K562 (cell line): ENCODE results near the gene IFITM2. TPM values are rescaled to one million over a fixed set of nuclear protein-coding genes. Genes with fewer than 3 reads are reported as not detected.

ENCODE experiments used
- ATAC-seq: fragments of 200-7000 bp; cut with Tn5 transposase; 3 replicates; pipeline ENCODE4 v1.9.1; 2020; ENCODE audit warnings: moderate library complexity
- BruUV-seq: library from RNA; stranded (reverse); fragments of 400-500 nt; replicated peaks from 2 replicates; lab custom pipeline; 2021; lab: Mats Ljungman, UMichigan
- CTCF ChIA-PET: fragments of 300-600 bp; formaldehyde crosslinking; extraction: SDS; loops from one replicate; lab custom pipeline; 2021; ENCODE audit warnings: low intra/inter-chr PET ratio; lab: Yijun Ruan, JAX
- POLR2A ChIA-PET: fragments of 300-600, 350-650 bp; sonication (Branson Sonifier 250); formaldehyde crosslinking; extraction: SDS; loops from one replicate; lab custom pipeline; 2021; ENCODE audit warnings: antibody characterized with exemption, inconsistent platforms; lab: Yijun Ruan, JAX
- DNase-seq, 4 experiments: peaks; one replicate each; pipeline versions ENCODE4 v3.0.0 to v3.0.0-alpha.2; 2011 to 2018; ENCODE audit warnings: low spot score in 3 of 4, mixed read lengths in 3 of 4; ENCODE audit errors: extremely low read depth in 1 of 4
- FAIRE-seq: peaks from 2 replicates; lab custom pipeline; 2011; peaks lifted over from hg19 to GRCh38; lab: Jason Lieb, UNC
- H2AFZ ChIP-seq: 2 replicates; pipeline ENCODE4 v1.6.0; 2011; ENCODE audit warnings: low read depth, low read length, control low read depth, inconsistent platforms
- H3K27ac ChIP-seq: fragments of 200-600 bp; 3 replicates; pipeline ENCODE4 v1.8.0; 2011; ENCODE audit warnings: low read depth, mild to moderate bottlenecking, control low read depth, inconsistent platforms, low read length, moderate library complexity, mixed read lengths; ENCODE audit errors: extremely low read depth
- H3K27me3 ChIP-seq, 2 experiments: fragments of 300-600 bp in 1 of 2; 2 replicates in 1 of 2; 3 replicates in 1 of 2; pipeline versions ENCODE4 v1.6.0 to v1.8.0; 2011; ENCODE audit warnings: inconsistent platforms in 2 of 2, low read length in 2 of 2, mild to moderate bottlenecking in 1 of 2, mixed read lengths in 1 of 2, moderate library complexity in 1 of 2; ENCODE audit not compliant: control insufficient read depth in 2 of 2, insufficient read depth in 2 of 2
- H3K36me3 ChIP-seq: fragments of 300-600 bp; 3 replicates; pipeline ENCODE4 v1.8.0; 2011; ENCODE audit warnings: mild to moderate bottlenecking, low read length, inconsistent platforms; ENCODE audit not compliant: control insufficient read depth, insufficient read depth
- H3K4me1 ChIP-seq, 2 experiments: fragments of 200-600 bp in 1 of 2; replicated peaks in 1 of 2; 2 replicates in 1 of 2; 3 replicates in 1 of 2; pipeline versions ENCODE4 v1.5.1 to v1.8.0; 2011; ENCODE audit warnings: inconsistent platforms in 2 of 2, low read length in 2 of 2, mild to moderate bottlenecking in 1 of 2, mixed read lengths in 1 of 2, moderate library complexity in 1 of 2; ENCODE audit not compliant: control insufficient read depth in 2 of 2, insufficient read depth in 2 of 2
- H3K4me2 ChIP-seq: 2 replicates; pipeline ENCODE4 v1.6.1; 2011; ENCODE audit warnings: low read length, control low read depth, inconsistent platforms, mixed read lengths; ENCODE audit not compliant: insufficient read depth
- H3K4me3 ChIP-seq: fragments of 200-600 bp; sonication (generic), shearing (Covaris generic); 2 replicates; pipeline ENCODE4 v1.5.1; 2016; ENCODE audit warnings: control low read depth, inconsistent platforms
- H3K79me2 ChIP-seq: fragments of 200-600 bp; 3 replicates; pipeline ENCODE4 v1.8.0; 2011; ENCODE audit warnings: low read length, inconsistent platforms; ENCODE audit not compliant: control insufficient read depth, insufficient read depth
- H3K9ac ChIP-seq, 2 experiments: 2 replicates each; pipeline versions ENCODE4 v1.6.0 to v1.6.1; 2011; ENCODE audit warnings: low read depth in 2 of 2, low read length in 2 of 2, control low read depth in 1 of 2, inconsistent platforms in 1 of 2, mild to moderate bottlenecking in 1 of 2, mixed read lengths in 1 of 2; ENCODE audit not compliant: insufficient read depth in 1 of 2
- H3K9me1 ChIP-seq: one replicate; pipeline ENCODE4 v1.6.0; 2011; ENCODE audit warnings: inconsistent platforms, mild to moderate bottlenecking, low read length, moderate library complexity; ENCODE audit not compliant: control insufficient read depth, insufficient read depth
- H3K9me3 ChIP-seq: replicated peaks from 2 replicates; pipeline ENCODE4 v1.5.1; 2011; ENCODE audit warnings: low read depth, low read length, inconsistent platforms; ENCODE audit not compliant: control insufficient read depth, insufficient read depth
- H4K20me1 ChIP-seq: replicated peaks from 2 replicates; pipeline ENCODE4 v1.6.1; 2011; ENCODE audit warnings: low read length, inconsistent platforms, mixed read lengths; ENCODE audit not compliant: control insufficient read depth, insufficient read depth
- BDP1 ChIP-seq: IDR thresholded peaks from 3 replicates; pipeline ENCODE4 v1.6.1; 2011; ENCODE audit not compliant: insufficient read length, insufficient read depth
- MAFG ChIP-seq: fragments of 450-650 bp; conservative IDR thresholded peaks from 2 replicates; pipeline ENCODE4 v1.6.1; 2016; ENCODE audit warnings: missing genetic modification characterization, missing compliant biosample characterization
- TFE3 ChIP-seq: fragments of 450-650 bp; formaldehyde crosslinking; IDR thresholded peaks from 2 replicates; pipeline ENCODE4 v1.4.0; 2020; ENCODE audit warnings: mild to moderate bottlenecking, mixed read lengths
- TOE1 ChIP-seq, 2 experiments: fragments of 450-650 bp in 1 of 2; sonication (generic) in 1 of 2; formaldehyde crosslinking in 1 of 2; IDR thresholded peaks; 2 replicates each; pipeline versions ENCODE4 v1.7.1 to v1.8.0; 2016 to 2022; ENCODE audit warnings: borderline replicate concordance in 2 of 2, mild to moderate bottlenecking in 2 of 2, antibody characterized with exemption in 1 of 2, inconsistent platforms in 1 of 2, low read depth in 1 of 2, missing genetic modification reagents in 1 of 2, moderate library complexity in 1 of 2
- WGBS: fragments of 100-300 bp; shearing (Covaris generic); methylation state at CpG from one replicate; pipeline ENCODE4 v1.1.6; 2016; ENCODE audit warnings: low coverage, mixed read lengths; ENCODE audit not compliant: insufficient coverage; ENCODE audit errors: missing lambda C conversion rate; 5-methylcytosine and 5-hydroxymethylcytosine counted together
- in situ Hi-C: fragments of 300-500 bp; cut with MboI; formaldehyde crosslinking; loops from 4 replicates; pipeline ENCODE4 v1.15.0; 2018; ENCODE audit warnings: inconsistent platforms, mixed read lengths
- intact Hi-C: fragments of 100-400 bp; cut with micrococcal nuclease; formaldehyde crosslinking; loops from 2 replicates; pipeline ENCODE4 v1.14.2; 2022
- polyA plus RNA-seq, 8 experiments: library from polyadenylated mRNA; depleted of rRNA in 4 of 8; stranded (reverse) in 5 of 8; unstranded in 3 of 8; fragments of >200 nt; fragmentation: Nextera tagmentation in 2 of 8; fragmentation: Illumina TruSeq in 1 of 8; extraction: Ambion mirVana in 2 of 8; extraction: Trizol in 1 of 8; gene quantifications; 2 replicates each; pipeline versions ENCODE4 v1.2.1 to v1.2.3, GENCODE V29; 2011 to 2014; ENCODE audit warnings: inconsistent platforms in 1 of 8, missing spikeins in 1 of 8
- total RNA-seq, 7 experiments: library from RNA; depleted of rRNA in 6 of 7; stranded (reverse); fragments of >200 nt in 6 of 7; fragmentation: Illumina TruSeq in 2 of 7; extraction: Trizol in 2 of 7; gene quantifications; 2 replicates each; pipeline versions ENCODE4 v1.2.1 to v1.2.3, GENCODE V29; 2011 to 2021; ENCODE audit warnings: low replicate concordance in 1 of 7

The IFITM2 gene
- total and polyA plus RNA-seq, 9 of the 15 experiments (the other 6 are each of a cell fraction or from before 2014, with no cell fraction given), result 52.8 to 4,872 (median 356) TPM

- Histone ChIP-seq H3K79me2 (peaks cover 21% of the 10 kb centered on the region), H2AFZ (peak overlapping the region; percentile 84), H3K27ac (peak overlapping the region; percentile 36; the same call in 2 of the 3 replicates), H3K27me3 (no peaks in the 10 kb centered on the region), H3K36me3 (0 out of 3 replicates have a peak, but pooled peaks cover 3% of the 10 kb centered on the region), H3K9me1 (no peaks in the 10 kb centered on the region), H3K4me1 (peaks cover 19 to 37% of the 10 kb centered on the region in 2 experiments), H3K9ac (peak overlapping the region; percentile 19 to 37; a peak in 1 of 4 replicates), H4K20me1 (no peaks in the 10 kb centered on the region), H3K4me2 (no peak overlapping the region), H3K9me3 (no peaks in the 10 kb centered on the region; the same call in 1 of the 2 replicates), H3K4me3 (no peak overlapping the region)
- ATAC-seq, result no peak
- WGBS, result 78% methylated on average over 10 of the region's 10 CpGs
- no peak for TF ChIP-seq MAFG
- TF ChIP-seq TOE1 (IDR thresholded peaks at IDR 0.05; ENCODE audit: borderline replicate concordance), result 0 out of 2 replicates have a peak, but pooled peaks have one; percentile 15
- TF ChIP-seq TOE1 (CRISPR knock-in tag; IDR thresholded peaks at IDR 0.05; ENCODE audit: borderline replicate concordance, low read depth), result no peak
- no peak for TF ChIP-seq BDP1
- TF ChIP-seq TFE3 (CRISPR knock-in tag), result peak; percentile 64
- FAIRE-seq, result no peak
- ChIA-PET POLR2A (interaction anchor here (0.9 to 2.1 kb wide), 5 partner anchors 9 to 200 kb away, joined by 3 to 10 read pairs (median 5); partner anchors contain the start of genes BET1L and RIC8A), CTCF (no interaction called here)
- in situ Hi-C loops (no loop called here), intact Hi-C loops (loop anchor here (2.0 kb wide), 1 partner anchor 49 kb away; no protein-coding TSS in a partner anchor)
- no TSS peak for BruUV-seq
- DNase-seq, result no peak
These were observed 1.8 kb upstream of the IFITM2 start for GRCh38 chr11:305844-306211.
